HG03139 (cell line): ENCODE data around the gene VSTM4.

Experiments
- ATAC-seq: cut with Tn5 transposase; IDR thresholded peaks from one replicate; pipeline ENCODE4 v1.9.1; 2021; ENCODE audit not compliant: unreplicated experiment

The VSTM4 gene, protein sequence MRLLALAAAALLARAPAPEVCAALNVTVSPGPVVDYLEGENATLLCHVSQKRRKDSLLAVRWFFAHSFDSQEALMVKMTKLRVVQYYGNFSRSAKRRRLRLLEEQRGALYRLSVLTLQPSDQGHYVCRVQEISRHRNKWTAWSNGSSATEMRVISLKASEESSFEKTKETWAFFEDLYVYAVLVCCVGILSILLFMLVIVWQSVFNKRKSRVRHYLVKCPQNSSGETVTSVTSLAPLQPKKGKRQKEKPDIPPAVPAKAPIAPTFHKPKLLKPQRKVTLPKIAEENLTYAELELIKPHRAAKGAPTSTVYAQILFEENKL

GRCh38 chr10:49115015-49115795, at the start of gene VSTM4:
Gene VSTM4 (minus strand): TSS chr10:49115522. CDS start chr10:49115485, 37 bp downstream.
- no peak for ATAC-seq

DNA sequence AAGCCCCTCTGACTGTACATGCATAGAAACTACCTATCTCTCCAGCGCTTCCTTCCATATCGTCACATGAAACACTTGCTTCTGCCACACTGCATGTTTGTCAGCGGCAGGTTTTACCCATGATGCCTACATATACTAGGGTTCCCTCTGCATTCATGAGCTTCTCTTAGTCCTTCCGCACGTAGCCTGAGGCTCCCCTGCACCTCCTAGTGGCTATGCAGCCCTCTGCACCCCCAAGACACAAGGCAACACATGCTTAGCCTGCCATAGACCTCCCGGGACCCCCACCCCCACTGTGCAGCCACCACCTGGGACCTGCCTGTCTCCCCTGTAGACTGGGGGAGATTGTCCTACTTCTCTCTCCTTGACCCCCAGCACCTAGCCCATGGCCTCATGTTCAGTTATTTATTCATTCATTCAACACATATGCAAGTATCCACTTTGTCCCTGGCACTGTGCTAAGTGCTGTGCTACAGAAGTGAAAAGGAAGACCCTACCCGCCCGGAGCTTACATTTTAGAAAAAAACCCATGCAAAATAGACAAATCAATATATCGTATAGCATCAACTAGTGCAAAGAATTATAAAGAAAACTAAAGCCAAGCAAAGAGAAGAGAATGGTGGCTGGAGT, 49.4 kb upstream of the VSTM4 start:
- peak; percentile 68 for ATAC-seq

GRCh38 chr10:49163741-49164140, 48.4 kb upstream of the VSTM4 start:
- no peak for ATAC-seq

DNA sequence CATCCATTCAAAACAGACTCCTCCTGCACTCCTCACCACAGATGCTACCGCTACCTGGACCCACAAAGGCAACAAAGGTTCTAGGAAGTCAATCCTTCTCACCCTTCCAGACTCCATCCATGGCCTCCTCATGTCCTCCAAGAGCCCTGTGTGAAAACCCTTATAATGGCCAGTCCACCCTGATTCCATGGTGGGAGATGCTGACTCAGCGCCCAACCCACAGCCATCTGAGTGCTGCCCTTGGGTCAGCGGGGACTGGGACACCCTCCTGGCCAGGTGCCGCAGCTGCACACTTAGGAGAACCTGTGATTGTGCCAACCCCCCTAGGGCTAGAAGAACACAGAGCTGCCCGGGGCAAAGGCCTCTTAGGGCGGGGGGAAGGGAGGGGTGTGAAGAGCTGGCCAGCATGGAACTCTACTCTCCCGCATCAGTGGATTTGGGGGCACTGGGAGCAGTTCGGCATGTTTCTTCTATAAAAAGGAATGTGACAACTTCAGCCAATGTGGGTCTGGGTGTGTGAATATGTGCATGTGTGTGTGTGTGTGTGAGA, 47.5 kb upstream of the VSTM4 start:
- ATAC-seq: no peak

DNA sequence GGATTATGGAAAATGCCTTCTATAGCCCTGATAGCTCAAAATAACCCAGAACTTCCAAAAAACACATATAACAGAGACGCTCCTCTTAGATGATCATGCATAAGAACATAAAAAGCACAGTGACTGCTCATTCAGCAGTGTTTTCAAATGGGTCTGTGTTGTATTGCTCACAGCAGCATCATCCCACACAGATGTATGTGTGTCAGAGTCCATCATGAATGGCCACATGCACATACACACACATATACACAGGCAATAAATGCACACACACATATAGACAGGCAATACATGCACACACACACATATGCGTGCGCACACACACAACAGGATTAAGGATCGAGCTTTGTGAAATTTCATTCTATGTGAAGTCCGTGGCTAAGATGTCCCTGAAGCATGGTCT, 46.7 kb upstream of the VSTM4 start:
- ATAC-seq: no peak

DNA sequence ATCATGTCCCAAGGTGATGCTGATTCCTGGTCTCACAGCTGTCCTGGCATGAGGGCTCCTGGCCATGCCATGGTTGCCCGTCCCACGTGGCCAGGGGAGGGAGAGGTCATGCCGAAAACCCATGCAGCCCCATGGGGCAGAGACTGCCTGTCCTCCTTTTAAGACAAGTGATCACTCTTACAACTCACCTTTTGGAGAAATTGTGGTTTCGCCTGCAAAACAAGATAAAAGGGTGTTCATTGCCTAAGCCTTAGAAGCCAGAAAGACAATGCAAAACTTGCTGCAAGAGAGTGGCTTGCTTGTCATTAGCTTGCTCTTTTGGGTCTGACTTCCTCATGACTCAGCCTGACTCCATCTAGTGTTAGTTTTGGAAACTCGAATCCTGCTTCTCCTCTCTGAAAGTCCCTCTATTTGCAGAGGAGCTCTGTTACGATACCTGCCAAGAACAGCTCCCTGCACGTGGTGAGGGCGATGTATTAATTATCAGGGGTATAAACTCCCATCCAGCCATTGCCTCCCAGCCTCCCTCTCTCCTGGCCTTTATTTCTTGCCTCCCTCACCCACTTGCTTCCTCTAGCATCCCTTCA, 46.2 kb upstream of the VSTM4 start:
- ATAC-seq: no peak

GRCh38 chr10:49160814-49161213, 45.5 kb upstream of the VSTM4 start:
- ATAC-seq: no peak

DNA sequence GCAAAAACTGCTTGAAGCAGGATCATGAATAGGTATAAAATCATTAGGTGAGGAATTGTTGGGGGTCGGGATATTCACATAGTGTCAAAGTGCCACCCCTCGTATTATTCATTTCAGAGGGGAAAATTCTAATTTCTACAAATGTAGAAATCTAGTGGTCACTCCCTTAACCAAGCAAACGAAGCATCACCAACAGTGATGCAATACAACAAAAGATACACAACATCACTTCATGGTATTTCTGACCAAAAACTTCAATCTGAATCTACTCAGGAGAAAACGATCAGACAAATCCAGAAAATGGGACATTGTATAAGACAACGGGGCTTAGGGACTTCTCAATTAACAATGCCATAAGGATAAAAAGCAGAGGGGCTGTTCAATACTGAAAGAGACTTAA, 44.8 kb upstream of the VSTM4 start:
- no peak for ATAC-seq

- ATAC-seq: no peak
Measured at GRCh38 chr10:49158915-49159314, 43.6 kb upstream of the VSTM4 start.

DNA sequence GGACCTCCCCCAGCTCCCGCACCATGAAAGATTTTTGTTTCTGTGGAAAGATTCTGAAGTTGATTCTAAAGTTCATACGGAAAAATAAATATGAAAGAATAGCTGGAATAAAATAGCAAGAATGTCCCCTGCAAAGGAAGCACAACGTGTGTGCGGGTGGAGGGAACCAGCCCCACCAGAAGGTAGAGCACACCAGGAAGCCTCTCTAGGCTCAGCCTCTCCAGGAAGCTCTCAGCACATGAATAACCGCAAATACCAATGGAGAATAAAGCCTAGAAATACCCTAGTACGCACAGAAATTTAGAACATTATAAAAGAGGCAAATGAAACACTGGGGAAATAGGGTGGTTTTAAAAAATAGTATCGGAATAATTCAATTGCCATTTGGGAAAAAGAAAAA, 43.1 kb upstream of the VSTM4 start:
- no peak for ATAC-seq

- ATAC-seq: no peak
Measured at GRCh38 chr10:49157229-49157628, 41.9 kb upstream of the VSTM4 start.

GRCh38 chr10:49154641-49155040, 39.3 kb upstream of the VSTM4 start:
- no peak for ATAC-seq

GRCh38 chr10:49153971-49154370, 38.6 kb upstream of the VSTM4 start:
- no peak for ATAC-seq

- no peak for ATAC-seq
Measured at GRCh38 chr10:49153115-49153514, 37.8 kb upstream of the VSTM4 start.

GRCh38 chr10:49152663-49153062, 37.3 kb upstream of the VSTM4 start:
- ATAC-seq: no peak

DNA sequence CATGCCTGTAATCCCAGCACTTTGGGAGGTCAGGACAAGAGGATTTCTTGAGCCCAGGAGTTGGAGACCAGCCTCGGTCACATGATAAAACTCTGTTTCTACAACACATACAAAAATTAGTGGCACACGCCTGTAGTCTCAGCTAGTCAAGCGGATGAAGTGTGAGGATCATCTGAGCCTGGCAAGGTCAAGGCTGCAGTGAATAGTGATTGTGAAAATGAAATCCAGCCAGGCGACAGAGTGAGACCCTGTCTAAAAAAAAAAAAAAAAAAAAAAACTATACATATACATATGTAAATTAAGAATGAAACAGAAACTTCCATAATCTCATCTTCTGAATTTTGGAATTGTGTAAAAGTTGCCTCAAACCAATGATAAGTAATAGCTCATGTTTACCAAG, 36.7 kb upstream of the VSTM4 start:
- no peak for ATAC-seq

GRCh38 chr10:49151481-49151880, 36.2 kb upstream of the VSTM4 start:
- ATAC-seq: no peak

- no peak for ATAC-seq
Measured at GRCh38 chr10:49151025-49151445, 35.7 kb upstream of the VSTM4 start.

DNA sequence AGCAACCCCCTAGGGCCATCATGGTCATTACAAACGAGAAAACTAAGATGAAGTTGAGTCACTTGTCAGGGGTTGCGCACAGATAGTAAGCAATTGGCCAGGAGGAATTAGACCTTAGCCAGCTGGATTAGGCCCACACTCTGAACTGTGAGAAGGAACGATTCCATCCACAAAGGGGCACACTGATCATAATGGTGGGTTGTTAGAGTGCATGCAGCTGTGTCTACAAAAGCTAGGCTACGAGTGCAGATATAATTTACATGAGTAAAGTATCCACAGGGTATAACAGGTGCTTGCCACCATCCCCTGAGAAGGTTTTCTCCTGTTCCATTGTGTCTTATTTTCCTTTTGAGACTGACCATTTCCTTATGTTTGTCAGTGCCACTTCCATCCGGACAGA, 35.1 kb upstream of the VSTM4 start:
- ATAC-seq: no peak

- ATAC-seq: no peak
Measured at GRCh38 chr10:49149881-49150280, 34.6 kb upstream of the VSTM4 start.

GRCh38 chr10:49144058-49144720, 28.9 kb upstream of the VSTM4 start:
- no peak for ATAC-seq
